Lower leg skin (tissue), 4 donors: Measurements from ENCODE around the gene ARFGAP3. TPM values are rescaled to one million over a fixed set of nuclear protein-coding genes. Genes with fewer than 3 reads are reported as not detected.

Experiments
- DNase-seq, 2 donors: peaks; one replicate each; pipeline ENCODE4 v3.0.0-alpha.2; 2019; ENCODE audit warnings: low spot score in 2 of 2
- H3K4me3 ChIP-seq: fragments of 200-600 bp; sonication (generic); 2 replicates; pipeline ENCODE4 v1.5.1; 2017; ENCODE audit warnings: mild to moderate bottlenecking, low read depth; ENCODE audit not compliant: poor library complexity, severe bottlenecking
- CTCF ChIP-seq, 3 donors: fragments of 450-650 bp; IDR thresholded peaks; one replicate each; pipeline ENCODE4 v1.5.1; 2016; ENCODE audit warnings: antibody characterized with exemption in 3 of 3, mild to moderate bottlenecking in 3 of 3, moderate library complexity in 2 of 3
- POLR2A ChIP-seq, 2 donors: fragments of 450-650 bp; IDR thresholded peaks; one replicate each; pipeline ENCODE4 v1.6.1; 2016 to 2017; ENCODE audit warnings: antibody characterized with exemption in 2 of 2, mild to moderate bottlenecking in 1 of 2, moderate library complexity in 1 of 2
- WGBS, 2 donors: methylation state at CpG; one replicate each; pipeline ENCODE4 v1.1.5; 2018; 5-methylcytosine and 5-hydroxymethylcytosine counted together
- intact Hi-C: fragments of 100-400 bp; cut with DNase I; formaldehyde crosslinking; loops from one replicate; pipeline ENCODE4 v1.15.0; 2023; ENCODE audit warnings: low total_unique reads
- total RNA-seq, 4 donors: library from RNA; depleted of rRNA; stranded (reverse); fragments of >200 nt; gene quantifications; one replicate each; pipeline ENCODE4 v1.1.0, GENCODE V29; 2016

ARFGAP3 gene
- total RNA-seq, 4 donors from 2014 or later, result 22.9 to 47.2 (median 31.2) TPM

- intact Hi-C loops, result no loop called here
- 78 to 85% methylated on average over 14 of the region's 14 CpGs for WGBS, 2 donors
- TF ChIP-seq POLR2A (IDR thresholded peaks at IDR 0.05), result no peak
- no peak for TF ChIP-seq CTCF (IDR thresholded peaks at IDR 0.05)
- no peak overlapping the region for H3K4me3 ChIP-seq
- no peak for DNase-seq
These were observed 30.7 kb upstream of the ARFGAP3 start for GRCh38 chr22:42887523-42888507.

DNA sequence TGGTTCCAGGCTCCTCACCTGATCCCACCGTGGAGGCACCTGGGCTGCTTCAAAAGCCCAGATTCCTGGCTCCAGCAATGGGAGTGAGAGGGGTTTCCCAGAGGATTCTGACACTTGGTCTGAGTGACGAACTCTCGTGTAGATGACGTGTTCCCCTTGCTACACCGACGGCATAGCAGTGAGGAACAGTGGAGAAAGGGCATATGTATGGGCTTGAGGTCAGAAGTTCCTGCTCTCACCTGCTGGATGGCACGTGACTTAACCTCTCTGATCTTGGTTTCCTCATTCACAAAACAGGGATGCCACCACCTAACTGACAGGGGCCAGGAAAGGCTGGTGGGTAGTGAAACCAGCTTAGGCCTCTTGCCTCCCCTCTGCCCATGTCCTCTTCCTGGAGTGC, 30.0 kb upstream of the ARFGAP3 start:
- TF ChIP-seq POLR2A (IDR thresholded peaks at IDR 0.05) (no peak), CTCF (IDR thresholded peaks at IDR 0.05) (no peak)
- intact Hi-C loops, result no loop called here
- no peak overlapping the region for H3K4me3 ChIP-seq
- 81 to 82% methylated on average over 7 of the region's 7 CpGs for WGBS, 2 donors
- no peak for DNase-seq

DNA sequence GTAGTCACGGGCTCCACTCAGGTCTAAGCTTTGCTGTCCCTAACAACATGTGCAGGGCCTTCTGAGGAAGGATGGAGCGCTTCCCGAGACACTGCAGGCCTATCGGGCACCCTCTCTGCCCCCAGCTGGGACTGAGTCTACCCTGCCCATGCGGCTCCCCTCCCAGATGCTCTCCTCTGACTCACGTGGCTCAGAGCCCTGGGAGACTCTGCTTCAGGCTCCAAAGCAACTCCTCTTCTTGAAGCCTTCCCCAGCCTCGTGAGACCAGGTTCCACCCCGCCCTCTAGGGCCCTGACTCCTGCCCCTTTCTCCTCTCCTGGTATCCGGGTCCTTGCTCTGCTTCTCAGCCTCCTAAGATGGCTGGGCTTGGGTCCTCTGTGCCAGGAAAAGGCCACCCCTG, 28.4 kb upstream of the ARFGAP3 start:
- no peak overlapping the region for H3K4me3 ChIP-seq
- TF ChIP-seq POLR2A (IDR thresholded peaks at IDR 0.05) (no peak), CTCF (IDR thresholded peaks at IDR 0.05) (no peak)
- intact Hi-C loops, result no loop called here
- WGBS, 2 donors, result 53 to 60% methylated on average over 9 of the region's 9 CpGs
- no peak for DNase-seq

- no peak overlapping the region for H3K4me3 ChIP-seq
- WGBS, 2 donors, result 74% methylated on average over 5 to 7 of the region's 7 CpGs
- TF ChIP-seq POLR2A (IDR thresholded peaks at IDR 0.05) (no peak), CTCF (IDR thresholded peaks at IDR 0.05) (no peak)
- DNase-seq, result no peak
- intact Hi-C loops, result no loop called here
These were observed 27.7 kb upstream of the ARFGAP3 start for GRCh38 chr22:42884616-42885375.

DNA sequence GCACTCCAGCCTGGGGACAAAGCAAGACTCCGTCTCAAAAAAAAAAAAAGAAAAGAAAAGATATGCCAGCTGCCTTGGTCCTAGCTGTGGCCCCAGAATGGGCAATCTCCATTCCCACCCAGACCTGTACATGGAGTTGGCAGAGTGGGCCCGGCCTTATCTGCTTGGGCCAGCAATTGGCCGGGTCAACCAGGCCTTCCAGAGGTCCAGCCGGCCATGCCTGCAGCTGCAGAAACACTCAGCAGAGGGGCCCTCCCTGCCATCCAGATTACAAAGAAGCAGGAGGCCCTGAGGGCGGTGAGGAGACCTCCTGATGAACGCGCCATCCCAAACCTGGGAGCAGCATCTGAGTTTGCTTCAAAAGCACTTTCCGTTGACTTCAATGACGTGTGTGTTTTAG, 26.9 kb upstream of the ARFGAP3 start:
- TF ChIP-seq POLR2A (IDR thresholded peaks at IDR 0.05) (no peak), CTCF (IDR thresholded peaks at IDR 0.05) (no peak)
- WGBS, 2 donors, result 95 to 96% methylated on average over 9 of the region's 9 CpGs

More for the DNA sequence above, 26.9 kb upstream of the ARFGAP3 start:
- no peak for DNase-seq
- H3K4me3 ChIP-seq, result no peak overlapping the region
- intact Hi-C loops, result no loop called here
